Activated CD4-positive, alpha-beta T cell treated with anti-CD3 and anti-CD28 coated beads, Interleukin-2, amount 10 ng/mL, durations not matched to agents 24 days and 14 days (primary cell): ENCODE results near the gene AP1S1. TPM values are rescaled to one million over a fixed set of nuclear protein-coding genes. Genes with fewer than 3 reads are reported as not detected.
"Not testable (repeated sequence)": the region's sequence is repeated elsewhere in the genome, so short reads cannot be mapped to it uniquely, and the experiment has no call there.

Source experiments
- DNase-seq: peaks from one replicate; pipeline ENCODE4 v3.0.0; 2022
- H3K27ac Mint-ChIP-seq: one replicate; pipeline ENCODE4 v1.8.0; 2022; ENCODE audit warnings: mild to moderate bottlenecking, mixed read lengths
- H3K27me3 Mint-ChIP-seq: one replicate; pipeline ENCODE4 v1.8.0; 2022; ENCODE audit warnings: mixed read lengths
- H3K36me3 Mint-ChIP-seq: one replicate; pipeline ENCODE4 v1.8.0; 2022; ENCODE audit warnings: low read depth, mild to moderate bottlenecking, mixed read lengths
- H3K4me1 Mint-ChIP-seq: one replicate; pipeline ENCODE4 v1.8.0; 2021; ENCODE audit warnings: mixed read lengths
- H3K4me3 Mint-ChIP-seq: one replicate; pipeline ENCODE4 v1.8.0; 2022; ENCODE audit warnings: mild to moderate bottlenecking, moderate library complexity, mixed read lengths
- H3K9me3 Mint-ChIP-seq: one replicate; pipeline ENCODE4 v1.8.0; 2021; ENCODE audit warnings: mixed read lengths
- intact Hi-C: fragments of 100-400 bp; cut with micrococcal nuclease; formaldehyde crosslinking; loops from one replicate; pipeline ENCODE4 v1.15.1; 2023
- total RNA-seq: library from RNA; stranded (reverse); gene quantifications from 2 replicates; pipeline ENCODE4 v1.2.3, GENCODE V29; 2022

AP1S1 gene
- total RNA-seq = 44.2 and 49.2 TPM in 2 replicates

- Mint-ChIP-seq H3K27ac (peak within 1 kb of the TSS; percentile 65), H3K36me3 (peaks cover 11% of the 10 kb centered on the region), H3K4me3 (peak within 1 kb of the TSS; percentile 86), H3K27me3 (peaks cover 18% of the 10 kb centered on the region), H3K4me1 (peaks cover 14% of the 10 kb centered on the region), H3K9me3 (peaks cover 3% of the 10 kb centered on the region)
- intact Hi-C loops = loop anchor here (1.0 kb wide), 2 partner anchors 11 to 90 kb away; partner anchors contain the start of gene VGF
- peak; percentile 98 for DNase-seq
Observed at GRCh38 chr7:101153969-101154692, at the start of gene AP1S1. AP1S1 (plus strand) TSS chr7:101154476; CDS start chr7:101154515, 39 bp downstream.

- DNase-seq = no peak
- Mint-ChIP-seq H3K27me3 (peaks cover 18% of the 10 kb centered on the region), H3K4me3 (no peak overlapping the region), H3K4me1 (peaks cover 13% of the 10 kb centered on the region), H3K36me3 (no peaks in the 10 kb centered on the region), H3K9me3 (no peaks in the 10 kb centered on the region), H3K27ac (no peak overlapping the region)
- intact Hi-C loops = no loop called here
Observed at GRCh38 chr7:101104799-101105198, 49.5 kb upstream of the AP1S1 start.

DNA sequence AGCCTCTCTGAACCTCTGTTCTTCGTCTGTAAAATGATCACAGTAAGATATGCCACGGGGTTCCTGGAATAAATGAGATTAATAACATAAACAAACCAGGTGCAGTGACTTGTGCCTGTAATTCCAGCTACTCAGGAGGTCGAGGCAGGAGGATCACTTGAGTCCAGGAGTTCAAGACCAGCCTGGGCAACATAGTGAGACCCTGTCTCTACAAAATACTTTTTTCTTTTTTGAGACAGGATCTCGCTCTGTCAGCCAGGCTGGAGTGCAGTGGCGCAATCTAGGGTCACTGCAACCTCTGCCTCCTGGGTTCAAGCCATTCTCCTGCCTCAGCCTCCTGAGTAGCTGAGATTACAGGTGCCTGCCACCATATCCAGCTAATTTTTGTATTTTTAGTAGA lies 49.0 kb upstream of the AP1S1 start:
- H3K27ac Mint-ChIP-seq, intact Hi-C loops, H3K9me3 Mint-ChIP-seq, H3K4me3 Mint-ChIP-seq, H3K4me1 Mint-ChIP-seq, DNase-seq, H3K36me3 Mint-ChIP-seq: not testable (repeated sequence)
- H3K27me3 Mint-ChIP-seq = peaks cover 15% of the 10 kb centered on the region

DNA sequence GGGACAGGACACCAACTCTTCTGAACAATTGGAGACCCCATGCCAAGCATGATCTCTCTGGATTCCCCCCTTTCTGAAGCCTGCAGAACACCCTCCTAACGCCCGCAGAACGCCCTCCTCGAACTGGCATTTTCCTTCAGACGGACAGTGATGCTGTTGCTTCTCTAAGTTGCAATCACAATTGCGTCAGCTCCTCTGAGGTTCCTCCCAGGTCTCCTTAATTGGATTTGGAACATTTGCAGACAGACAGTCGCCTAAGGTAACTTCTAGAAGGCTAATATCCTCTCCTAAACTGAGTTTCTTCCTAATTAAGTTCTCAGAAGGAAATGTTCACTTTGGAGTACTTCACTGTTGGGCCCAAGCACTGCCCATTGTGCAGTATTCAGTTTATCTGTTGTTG lies 47.9 kb upstream of the AP1S1 start:
- no peaks in the 10 kb centered on the region for H3K36me3 Mint-ChIP-seq
- DNase-seq = no peak
- peaks cover 4% of the 10 kb centered on the region for H3K27me3 Mint-ChIP-seq
- H3K27ac Mint-ChIP-seq = no peak overlapping the region
- H3K4me1 Mint-ChIP-seq = peaks cover 5% of the 10 kb centered on the region
- no peak overlapping the region for H3K4me3 Mint-ChIP-seq
- intact Hi-C loops = no loop called here
- no peaks in the 10 kb centered on the region for H3K9me3 Mint-ChIP-seq

DNA sequence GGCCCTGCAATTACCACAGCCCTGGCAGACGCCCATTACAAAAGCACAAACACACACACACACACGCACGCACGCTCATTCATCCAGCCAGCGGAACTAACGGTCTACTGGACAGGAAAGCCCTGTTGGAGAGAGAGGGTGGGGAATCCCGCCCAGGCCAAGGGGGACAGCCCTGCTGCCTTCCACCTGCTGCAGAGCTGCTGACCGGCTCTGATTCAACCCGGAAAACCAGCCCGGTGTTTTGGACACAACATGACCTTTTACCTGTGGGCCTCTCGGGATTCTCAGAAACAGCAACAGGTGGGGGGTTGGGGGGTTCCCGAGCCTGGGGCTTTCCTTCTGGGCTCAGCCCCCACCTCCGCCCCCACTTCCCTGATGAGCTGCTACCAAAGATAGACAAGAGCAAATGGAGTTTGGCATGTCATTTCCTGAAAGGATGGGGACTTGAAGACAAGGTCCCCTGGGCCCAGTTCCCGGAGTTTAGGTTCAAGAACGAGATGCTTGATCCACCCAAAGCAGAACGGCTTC lies 45.9 kb upstream of the AP1S1 start:
- peaks cover 5% of the 10 kb centered on the region for H3K4me1 Mint-ChIP-seq
- DNase-seq = no peak
- intact Hi-C loops = no loop called here
- H3K36me3 Mint-ChIP-seq = no peaks in the 10 kb centered on the region
- H3K4me3 Mint-ChIP-seq = no peak overlapping the region
- no peak overlapping the region for H3K27ac Mint-ChIP-seq
- no peaks in the 10 kb centered on the region for H3K9me3 Mint-ChIP-seq
- H3K27me3 Mint-ChIP-seq = peaks cover 4% of the 10 kb centered on the region

GRCh38 chr7:101108961-101109360 lies 45.3 kb upstream of the AP1S1 start:
- no peak for DNase-seq
- no peaks in the 10 kb centered on the region for H3K36me3 Mint-ChIP-seq
- peaks cover 4% of the 10 kb centered on the region for H3K27me3 Mint-ChIP-seq
- intact Hi-C loops = no loop called here
- H3K4me3 Mint-ChIP-seq = no peak overlapping the region
- no peaks in the 10 kb centered on the region for H3K9me3 Mint-ChIP-seq
- peaks cover 5% of the 10 kb centered on the region for H3K4me1 Mint-ChIP-seq
- H3K27ac Mint-ChIP-seq = no peak overlapping the region

DNA sequence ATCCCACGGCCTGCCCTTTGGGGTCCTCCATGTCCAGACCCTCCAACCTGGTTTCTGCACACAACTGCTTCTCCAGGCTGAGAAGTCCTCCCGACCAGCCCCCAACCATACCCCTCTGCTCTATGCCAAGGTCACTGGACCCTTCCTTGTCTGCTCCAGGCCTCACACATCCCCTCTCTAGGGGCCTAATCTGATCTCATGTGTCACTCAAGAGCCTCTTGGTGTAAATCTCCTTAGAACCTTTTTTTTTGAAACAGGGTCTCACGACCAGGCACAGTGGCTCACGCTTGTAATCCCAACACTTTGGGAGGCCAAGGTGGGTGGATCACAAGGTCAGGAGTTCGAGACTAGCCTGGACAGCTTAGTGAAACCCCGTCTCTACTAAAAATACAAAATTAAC lies 44.9 kb upstream of the AP1S1 start:
- Mint-ChIP-seq H3K9me3 (no peaks in the 10 kb centered on the region), H3K4me1 (peaks cover 3% of the 10 kb centered on the region), H3K4me3 (no peak overlapping the region), H3K27ac (no peak overlapping the region), H3K36me3 (no peaks in the 10 kb centered on the region), H3K27me3 (peaks cover 4% of the 10 kb centered on the region)
- intact Hi-C loops = no loop called here
- DNase-seq = no peak

DNA sequence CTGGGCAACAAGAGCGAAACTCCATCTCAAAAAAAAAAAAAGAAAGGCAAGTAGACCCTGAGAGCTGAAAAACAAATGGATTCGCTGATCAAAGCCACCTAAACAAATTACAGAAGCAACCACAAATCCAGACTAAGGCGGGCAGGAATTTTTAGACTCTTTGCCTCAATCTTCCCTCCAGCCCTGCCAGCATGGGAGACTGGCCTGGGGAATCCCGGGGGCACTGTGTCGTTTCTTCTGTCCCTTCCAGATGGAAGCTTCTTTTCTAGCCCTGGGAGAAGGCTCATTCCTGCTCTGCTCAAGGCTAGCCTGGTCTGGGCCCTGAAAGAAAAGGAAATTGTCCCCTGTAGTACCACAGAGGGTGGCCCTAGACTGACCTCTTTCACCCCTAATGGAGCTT lies 43.0 kb upstream of the AP1S1 start:
- no peak for DNase-seq
- Mint-ChIP-seq H3K9me3 (no peaks in the 10 kb centered on the region), H3K4me3 (no peak overlapping the region), H3K27me3 (peaks cover under 1% of the 10 kb centered on the region), H3K36me3 (no peaks in the 10 kb centered on the region), H3K4me1 (no peaks in the 10 kb centered on the region), H3K27ac (no peak overlapping the region)
- intact Hi-C loops = no loop called here

DNA sequence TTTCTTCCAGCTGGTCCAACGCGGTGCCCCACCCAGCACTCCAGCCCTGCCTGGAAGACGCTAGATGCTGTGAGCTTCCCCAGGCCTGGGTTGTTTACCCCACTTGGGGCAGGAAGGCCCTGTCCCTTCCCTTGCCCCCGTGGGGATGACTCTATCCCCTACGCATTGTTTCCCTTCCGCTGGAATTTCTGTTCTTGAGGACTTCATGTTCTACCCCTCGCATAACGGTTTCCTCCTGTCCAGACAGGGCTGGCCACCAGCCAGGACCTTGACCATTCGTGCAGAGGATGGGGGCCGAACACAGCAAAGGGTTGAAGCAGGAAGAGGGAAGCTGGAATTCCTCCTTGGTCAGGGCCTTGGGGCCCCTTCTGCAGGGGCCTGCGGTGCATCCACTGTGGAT lies 42.0 kb upstream of the AP1S1 start:
- H3K9me3 Mint-ChIP-seq = no peaks in the 10 kb centered on the region
- no peaks in the 10 kb centered on the region for H3K36me3 Mint-ChIP-seq
- DNase-seq = no peak
- intact Hi-C loops = no loop called here
- H3K4me3 Mint-ChIP-seq = no peak overlapping the region
- no peaks in the 10 kb centered on the region for H3K4me1 Mint-ChIP-seq
- no peaks in the 10 kb centered on the region for H3K27me3 Mint-ChIP-seq
- no peak overlapping the region for H3K27ac Mint-ChIP-seq

- intact Hi-C loops, H3K9me3 Mint-ChIP-seq, DNase-seq, H3K27me3 Mint-ChIP-seq, H3K27ac Mint-ChIP-seq, H3K36me3 Mint-ChIP-seq, H3K4me3 Mint-ChIP-seq, H3K4me1 Mint-ChIP-seq: not testable (repeated sequence)
Observed at GRCh38 chr7:101113140-101113539, 41.1 kb upstream of the AP1S1 start.

DNA sequence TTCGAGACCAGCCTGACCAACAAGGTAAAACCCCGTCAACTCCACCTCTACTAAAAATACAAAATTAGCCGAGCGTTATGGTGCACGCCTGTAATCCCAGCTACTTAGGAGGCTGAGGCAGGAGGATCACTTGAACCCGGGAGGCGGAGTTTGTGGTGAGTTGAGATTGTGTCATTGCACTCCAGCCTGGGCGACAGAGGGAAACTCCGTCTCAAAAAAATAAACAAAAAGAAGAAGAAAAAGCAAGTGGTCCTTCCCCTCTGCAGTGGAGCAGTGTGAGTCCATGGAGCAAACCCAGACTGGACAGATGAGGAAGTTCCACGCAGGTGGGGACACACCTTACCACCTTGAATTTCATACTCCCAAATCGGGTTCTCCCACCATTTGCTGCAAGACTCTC lies 40.4 kb upstream of the AP1S1 start:
- H3K27ac Mint-ChIP-seq = no peak overlapping the region
- DNase-seq = no peak
- no peaks in the 10 kb centered on the region for H3K36me3 Mint-ChIP-seq
- no peaks in the 10 kb centered on the region for H3K4me1 Mint-ChIP-seq
- H3K9me3 Mint-ChIP-seq = no peaks in the 10 kb centered on the region
- no peaks in the 10 kb centered on the region for H3K27me3 Mint-ChIP-seq
- intact Hi-C loops = no loop called here
- H3K4me3 Mint-ChIP-seq = no peak overlapping the region

GRCh38 chr7:101114492-101114891 lies 39.8 kb upstream of the AP1S1 start:
- Mint-ChIP-seq H3K27me3 (peaks cover 1% of the 10 kb centered on the region), H3K9me3 (no peaks in the 10 kb centered on the region), H3K36me3 (no peaks in the 10 kb centered on the region)

GRCh38 chr7:101115215-101115614 lies 39.1 kb upstream of the AP1S1 start:
- H3K4me1 Mint-ChIP-seq = no peaks in the 10 kb centered on the region
- intact Hi-C loops = no loop called here
- H3K36me3 Mint-ChIP-seq = no peaks in the 10 kb centered on the region
- no peaks in the 10 kb centered on the region for H3K9me3 Mint-ChIP-seq
- no peak overlapping the region for H3K4me3 Mint-ChIP-seq
- no peak overlapping the region for H3K27ac Mint-ChIP-seq
- H3K27me3 Mint-ChIP-seq = peaks cover 5% of the 10 kb centered on the region
- DNase-seq = no peak

More at GRCh38 chr7:101114492-101114891, 39.8 kb upstream of the AP1S1 start:
- H3K4me1 Mint-ChIP-seq = no peaks in the 10 kb centered on the region
- DNase-seq = no peak
- intact Hi-C loops = no loop called here
- H3K4me3 Mint-ChIP-seq = no peak overlapping the region
- no peak overlapping the region for H3K27ac Mint-ChIP-seq

DNA sequence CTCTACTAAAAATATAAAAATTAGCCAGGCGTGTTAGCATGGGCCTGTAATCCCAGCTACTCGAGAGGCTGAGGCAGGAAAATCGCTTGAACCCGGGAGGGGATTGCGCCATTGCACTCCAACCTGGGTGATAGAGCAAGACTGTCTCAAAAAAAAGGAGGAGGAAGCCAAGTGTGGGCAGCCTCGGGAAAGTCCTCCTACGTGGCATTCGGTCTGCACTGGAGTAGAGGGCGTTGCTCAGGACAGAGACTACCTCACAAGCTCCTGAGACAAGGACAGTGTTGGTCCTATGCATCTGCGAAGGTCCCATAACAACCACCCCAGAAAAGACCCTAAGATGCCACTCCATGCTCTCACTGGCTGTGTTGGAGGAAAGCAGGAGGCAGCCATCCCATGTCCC lies 37.4 kb upstream of the AP1S1 start:
- Mint-ChIP-seq H3K27me3 (peaks cover 8% of the 10 kb centered on the region), H3K9me3 (no peaks in the 10 kb centered on the region), H3K4me3 (no peak overlapping the region), H3K27ac (no peak overlapping the region), H3K4me1 (peaks cover 3% of the 10 kb centered on the region), H3K36me3 (no peaks in the 10 kb centered on the region)
- DNase-seq = no peak
- intact Hi-C loops = no loop called here

DNA sequence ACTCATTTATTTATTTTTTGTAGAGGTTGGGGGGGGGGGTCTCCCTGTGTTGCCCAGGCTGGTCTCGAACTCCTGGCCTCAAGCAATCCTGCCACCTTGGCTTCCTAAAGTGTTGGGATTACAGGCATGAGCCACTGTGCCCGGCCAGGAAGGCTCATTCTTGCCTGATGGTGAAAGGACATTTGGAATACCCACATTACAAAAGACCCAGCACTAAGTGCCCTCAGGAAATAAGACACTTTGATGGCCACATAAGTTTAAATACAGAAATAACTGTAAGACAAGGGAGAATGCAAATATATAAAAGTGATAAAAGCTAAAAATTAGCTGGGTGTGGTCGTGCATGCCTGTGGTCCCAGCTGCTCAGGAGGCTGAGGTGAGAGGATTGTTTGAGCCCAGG lies 35.4 kb upstream of the AP1S1 start:
- Mint-ChIP-seq H3K27me3 (peaks cover 23% of the 10 kb centered on the region), H3K36me3 (no peaks in the 10 kb centered on the region), H3K4me3 (no peak overlapping the region), H3K9me3 (no peaks in the 10 kb centered on the region), H3K4me1 (peaks cover 14% of the 10 kb centered on the region), H3K27ac (no peak overlapping the region)
- DNase-seq = no peak
- intact Hi-C loops = no loop called here
